Stimulated activated CD8-positive, alpha-beta memory T cell treated with anti-CD3 and anti-CD28 coated beads, Interleukin-15, amount 100 ng/mL, for 48 hours (primary cell): ENCODE measurements around the gene ITCH.

Experiments used
- DNase-seq, 2 donors: peaks; one replicate each; pipeline ENCODE4 v3.0.0-alpha.2; 2020; ENCODE audit warnings: low read depth in 2 of 2

ITCH gene

GRCh38 chr20:34549291-34549928, 186.3 kb downstream of the ITCH start:
- no peak for DNase-seq

- DNase-seq: no peak
Measured at GRCh38 chr20:34549929-34550305, 186.8 kb downstream of the ITCH start.

- no peak for DNase-seq
Measured at GRCh38 chr20:34552569-34552968, 189.5 kb downstream of the ITCH start.

GRCh38 chr20:34553366-34553867, 190.3 kb downstream of the ITCH start:
- DNase-seq: no peak

GRCh38 chr20:34557936-34558319, 194.9 kb downstream of the ITCH start:
- no peak for DNase-seq

- DNase-seq: peak; percentile 82 to 86
Measured at GRCh38 chr20:34558320-34559218, 195.5 kb downstream of the ITCH start, which contains the start of gene MAP1LC3A. TSS of gene MAP1LC3A (plus strand) at chr20:34558718. CDS start at chr20:34558869, 151 bp downstream.

GRCh38 chr20:34559311-34560140, 196.5 kb downstream of the ITCH start:
- no peak for DNase-seq

- DNase-seq: no peak
Measured at GRCh38 chr20:34560141-34560523, 197.1 kb downstream of the ITCH start.

GRCh38 chr20:34560614-34561013, 197.5 kb downstream of the ITCH start:
- DNase-seq: no peak
